Smooth muscle cell (in vitro differentiated cells): Measurements from ENCODE around the gene TMEM59. TPM values are rescaled to one million over a fixed set of nuclear protein-coding genes. Genes with fewer than 3 reads are reported as not detected.
"Not testable (repeated sequence)": the region's sequence is repeated elsewhere in the genome, so short reads cannot be mapped to it uniquely, and the experiment has no call there.

Experiments used
- DNase-seq: peaks from one replicate; lab custom pipeline; 2025; ENCODE audit not compliant: unreplicated experiment; lab: John Stamatoyannopoulos, UW
- H2AFZ ChIP-seq: fragments of 200-600 bp; sonication (generic); 2 replicates; pipeline ENCODE4 v1.6.0; 2016; ENCODE audit warnings: antibody characterized with exemption, low read depth, mild to moderate bottlenecking
- H3F3A ChIP-seq: fragments of 200-600 bp; sonication (generic); 2 replicates; pipeline ENCODE4 v1.6.0; 2017; ENCODE audit warnings: antibody characterized with exemption, low read depth
- H3K27ac ChIP-seq: fragments of 200-600 bp; sonication (generic); 2 replicates; pipeline ENCODE4 v1.5.1; 2016; ENCODE audit warnings: low read depth, mild to moderate bottlenecking
- H3K27me3 ChIP-seq: fragments of 200-600 bp; sonication (generic); 2 replicates; pipeline ENCODE4 v1.6.1; 2016; ENCODE audit warnings: low read depth, mild to moderate bottlenecking
- H3K36me3 ChIP-seq: fragments of 200-600 bp; sonication (generic); 2 replicates; pipeline ENCODE4 v1.5.1; 2016; ENCODE audit warnings: low read depth
- H3K4me1 ChIP-seq: fragments of 200-600 bp; sonication (generic); 2 replicates; pipeline ENCODE4 v1.5.1; 2016; ENCODE audit warnings: low read depth
- H3K4me2 ChIP-seq: fragments of 200-600 bp; sonication (generic); 2 replicates; pipeline ENCODE4 v1.6.0; 2016; ENCODE audit warnings: mild to moderate bottlenecking
- H3K4me3 ChIP-seq: fragments of 200-600 bp; sonication (generic); 2 replicates; pipeline ENCODE4 v1.5.1; 2016; ENCODE audit warnings: mild to moderate bottlenecking
- H3K79me2 ChIP-seq: fragments of 200-600 bp; sonication (generic); 2 replicates; pipeline ENCODE4 v1.6.0; 2016; ENCODE audit warnings: low read depth, mild to moderate bottlenecking
- H3K9ac ChIP-seq: fragments of 200-600 bp; sonication (generic); 2 replicates; pipeline ENCODE4 v1.6.0; 2016; ENCODE audit warnings: low read depth
- H3K9me3 ChIP-seq: fragments of 200-600 bp; sonication (generic); replicated peaks from 2 replicates; pipeline ENCODE4 v1.5.1; 2016; ENCODE audit warnings: low read depth
- H4K20me1 ChIP-seq: fragments of 200-600 bp; sonication (generic); 2 replicates; pipeline ENCODE4 v1.6.0; 2016; ENCODE audit warnings: low read depth
- WGBS: methylation state at CpG from one replicate; pipeline ENCODE4 v1.1.7; 2016; ENCODE audit warnings: low lambda C conversion rate; 5-methylcytosine and 5-hydroxymethylcytosine counted together
- polyA plus RNA-seq: library from polyadenylated mRNA; unstranded; fragments of >200 nt; fragmentation: Nextera tagmentation; extraction: Ambion mirVana; gene quantifications from 2 replicates; pipeline ENCODE4 v1.2.1, GENCODE V29; 2016
- total RNA-seq: library from RNA; depleted of rRNA; stranded (reverse); fragments of >200 nt; gene quantifications from 2 replicates; pipeline ENCODE4 v1.2.3, GENCODE V29; 2014
- TF ChIP-seq, protein P1 (sequence below): fragments of 200-600 bp; sonication (generic); IDR thresholded peaks from 2 replicates; pipeline ENCODE4 v1.5.1; 2017; ENCODE audit warnings: borderline replicate concordance, mild to moderate bottlenecking, antibody characterized with exemption; ENCODE audit not compliant: insufficient read depth, poor library complexity, severe bottlenecking

TMEM59 gene
- total and polyA plus RNA-seq, 2 experiments from 2014 or later = 402 to 444 TPM

DNA sequence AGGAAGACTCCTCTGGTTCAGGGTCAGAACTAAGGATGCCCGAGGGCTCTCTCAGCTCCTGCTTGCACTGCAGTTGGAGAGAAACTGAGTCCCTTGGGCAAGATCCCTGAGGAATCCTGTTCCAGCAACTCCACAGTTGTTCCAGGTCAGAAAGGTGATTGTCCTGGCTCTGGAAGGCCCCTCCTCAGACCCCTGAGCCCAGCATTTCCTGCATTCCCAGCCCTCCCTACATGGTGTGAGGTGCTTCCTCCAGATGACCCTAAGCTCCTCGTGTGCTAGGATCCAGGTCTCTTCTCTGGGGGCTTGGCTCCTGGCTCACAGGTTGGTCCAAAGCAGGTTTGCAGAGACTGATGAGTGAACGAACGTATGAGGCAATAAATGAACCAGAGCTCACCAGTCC is 46.5 kb downstream of the TMEM59 start:
- Histone ChIP-seq H3K27ac (no peak overlapping the region), H3F3A (no peaks in the 10 kb centered on the region), H2AFZ (no peak overlapping the region), H3K4me1 (no peaks in the 10 kb centered on the region), H3K79me2 (no peaks in the 10 kb centered on the region), H3K9me3 (no peaks in the 10 kb centered on the region), H3K36me3 (no peaks in the 10 kb centered on the region), H3K4me3 (no peak overlapping the region), H4K20me1 (no peaks in the 10 kb centered on the region), H3K9ac (no peak overlapping the region), H3K27me3 (peaks cover 6% of the 10 kb centered on the region), H3K4me2 (no peak overlapping the region)
- TF ChIP-seq, protein P1, sequence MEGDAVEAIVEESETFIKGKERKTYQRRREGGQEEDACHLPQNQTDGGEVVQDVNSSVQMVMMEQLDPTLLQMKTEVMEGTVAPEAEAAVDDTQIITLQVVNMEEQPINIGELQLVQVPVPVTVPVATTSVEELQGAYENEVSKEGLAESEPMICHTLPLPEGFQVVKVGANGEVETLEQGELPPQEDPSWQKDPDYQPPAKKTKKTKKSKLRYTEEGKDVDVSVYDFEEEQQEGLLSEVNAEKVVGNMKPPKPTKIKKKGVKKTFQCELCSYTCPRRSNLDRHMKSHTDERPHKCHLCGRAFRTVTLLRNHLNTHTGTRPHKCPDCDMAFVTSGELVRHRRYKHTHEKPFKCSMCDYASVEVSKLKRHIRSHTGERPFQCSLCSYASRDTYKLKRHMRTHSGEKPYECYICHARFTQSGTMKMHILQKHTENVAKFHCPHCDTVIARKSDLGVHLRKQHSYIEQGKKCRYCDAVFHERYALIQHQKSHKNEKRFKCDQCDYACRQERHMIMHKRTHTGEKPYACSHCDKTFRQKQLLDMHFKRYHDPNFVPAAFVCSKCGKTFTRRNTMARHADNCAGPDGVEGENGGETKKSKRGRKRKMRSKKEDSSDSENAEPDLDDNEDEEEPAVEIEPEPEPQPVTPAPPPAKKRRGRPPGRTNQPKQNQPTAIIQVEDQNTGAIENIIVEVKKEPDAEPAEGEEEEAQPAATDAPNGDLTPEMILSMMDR = no peak
- 81% methylated on average over 4 of the region's 4 CpGs for WGBS
- DNase-seq = no peak

DNA sequence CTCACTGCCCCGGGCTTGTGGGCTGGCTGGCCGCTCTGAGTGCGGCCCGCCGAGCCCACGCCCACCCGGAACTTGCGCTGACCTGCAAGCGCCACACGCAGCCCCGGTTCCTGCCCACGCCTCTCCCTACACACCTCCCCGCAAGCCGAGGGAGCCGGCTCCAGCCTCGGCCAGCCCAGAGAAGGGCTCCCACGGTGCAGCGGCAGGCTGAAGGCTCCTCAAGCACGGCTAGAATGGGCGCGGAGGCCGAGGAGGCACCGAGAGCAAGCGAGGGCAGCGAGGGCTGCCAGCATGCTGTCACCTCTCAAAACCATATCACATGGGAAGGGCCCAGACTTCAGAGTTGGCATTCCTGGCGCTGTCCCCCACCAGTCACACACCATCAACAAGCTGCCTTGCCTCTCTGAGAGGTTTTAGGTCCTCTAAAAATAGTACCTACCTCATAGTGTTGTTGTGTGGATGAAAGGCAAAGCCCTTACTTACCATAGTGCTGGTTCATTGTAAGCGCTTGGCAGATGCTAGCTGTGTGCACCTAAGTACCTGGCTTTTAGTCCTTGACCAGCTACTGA is 48.4 kb downstream of the TMEM59 start:
- Histone ChIP-seq H3K4me3 (no peak overlapping the region), H3F3A (no peaks in the 10 kb centered on the region), H3K4me2 (no peak overlapping the region), H3K27me3 (no peaks in the 10 kb centered on the region), H3K36me3 (no peaks in the 10 kb centered on the region), H2AFZ (no peak overlapping the region), H3K79me2 (no peaks in the 10 kb centered on the region), H3K9me3 (no peaks in the 10 kb centered on the region), H3K4me1 (no peaks in the 10 kb centered on the region), H3K27ac (no peak overlapping the region), H4K20me1 (no peaks in the 10 kb centered on the region), H3K9ac (no peak overlapping the region)
- TF ChIP-seq, protein P1 = no peak
- 96% methylated on average over 25 of the region's 27 CpGs for WGBS
- DNase-seq = no peak

DNA sequence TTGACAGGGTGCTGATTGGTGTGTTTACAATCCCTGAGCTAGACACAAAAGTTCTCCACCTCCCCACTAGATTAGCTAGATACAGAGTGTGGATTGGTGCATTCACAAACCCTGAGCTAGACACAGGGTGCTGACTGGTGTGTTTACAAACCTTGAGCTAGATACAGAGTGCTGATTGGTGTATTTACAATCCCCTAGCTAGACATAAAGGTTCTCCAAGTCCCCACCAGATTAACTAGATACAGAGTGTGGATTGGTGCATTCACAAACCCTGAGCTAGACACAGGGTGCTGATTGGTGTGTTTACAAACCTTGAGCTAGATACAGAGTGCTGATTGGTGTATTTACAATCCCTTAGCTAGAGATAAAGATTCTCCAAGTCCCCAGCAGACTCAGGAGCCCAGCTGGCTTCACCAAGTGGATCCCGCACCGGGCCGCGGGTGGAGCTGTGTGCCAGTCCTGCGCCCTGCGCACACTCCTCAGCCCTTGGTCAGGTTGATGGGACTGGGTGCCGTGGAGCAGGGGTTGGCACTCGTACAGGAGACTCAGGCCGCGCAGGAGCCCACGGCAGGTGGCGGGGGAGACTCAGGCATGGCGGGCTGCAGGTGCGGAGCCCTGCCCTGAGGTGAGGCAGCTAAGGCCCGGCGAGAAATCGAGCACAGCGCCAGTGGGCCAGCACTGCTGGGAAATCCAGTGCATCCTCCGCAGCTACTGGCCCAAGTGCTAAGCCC is 49.1 kb downstream of the TMEM59 start:
- H3K9ac ChIP-seq, H3K79me2 ChIP-seq, DNase-seq, H2AFZ ChIP-seq, H3K4me3 ChIP-seq, H3F3A ChIP-seq, H3K4me1 ChIP-seq, H4K20me1 ChIP-seq, H3K36me3 ChIP-seq, H3K9me3 ChIP-seq, H3K27me3 ChIP-seq, H3K27ac ChIP-seq, H3K4me2 ChIP-seq: not testable (repeated sequence)
- WGBS = 97% methylated on average over 19 of the region's 19 CpGs

DNA sequence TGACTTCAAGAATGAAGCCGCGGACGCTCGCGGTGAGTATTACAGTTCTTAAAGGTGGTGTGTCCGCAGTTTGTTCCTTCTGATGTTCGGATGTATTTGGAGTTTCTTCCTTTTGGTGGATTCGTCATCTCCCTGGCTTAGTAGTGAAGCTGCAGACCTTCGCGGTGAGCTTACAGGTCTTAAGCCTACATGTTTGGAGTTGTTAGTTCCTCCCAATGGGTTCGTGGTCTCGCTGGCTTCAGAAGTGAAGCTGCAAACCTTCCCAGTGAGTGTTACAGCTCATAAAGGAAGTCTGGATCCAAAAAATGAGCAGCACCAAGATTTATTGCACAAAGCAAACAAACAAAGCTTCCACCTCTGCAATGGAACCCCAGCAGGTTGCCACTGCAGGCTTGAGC is 49.8 kb downstream of the TMEM59 start:
- Histone ChIP-seq H3K4me3 (no peak overlapping the region), H3K9me3 (no peaks in the 10 kb centered on the region), H3F3A (no peaks in the 10 kb centered on the region), H3K27me3 (no peaks in the 10 kb centered on the region), H3K27ac (no peak overlapping the region), H3K9ac (no peak overlapping the region), H3K4me1 (no peaks in the 10 kb centered on the region), H3K4me2 (no peak overlapping the region), H2AFZ (no peak overlapping the region), H4K20me1 (no peaks in the 10 kb centered on the region), H3K36me3 (no peaks in the 10 kb centered on the region), H3K79me2 (no peaks in the 10 kb centered on the region)
- TF ChIP-seq, protein P1 = no peak
- 85% methylated on average over 12 of the region's 12 CpGs for WGBS
- no peak for DNase-seq
